Retina (tissue), 1 donor: ENCODE measurements around the gene FPGT.
"Not testable (repeated sequence)": the region's sequence is repeated elsewhere in the genome, so short reads cannot be mapped to it uniquely, and the experiment has no call there.

Experiments
- DNase-seq: peaks from one replicate; pipeline ENCODE4 v3.0.0-alpha.2; 2016

Gene FPGT

GRCh38 chr1:74197657-74198552, at the start of gene FPGT, which contains the start of gene LRRIQ3:
TSS of gene FPGT (plus strand) at chr1:74198242. CDS start at chr1:74198279, 37 bp downstream.
TSS of gene LRRIQ3 (minus strand) at chr1:74198176. CDS start at chr1:74183684, 14,492 bp downstream.
- DNase-seq = peak; percentile 97

GRCh38 chr1:74160046-74160445, 38.0 kb upstream of the FPGT start:
- DNase-seq = no peak

GRCh38 chr1:74161497-74161896, 36.5 kb upstream of the FPGT start:
- DNase-seq = no peak

GRCh38 chr1:74162333-74162732, 35.7 kb upstream of the FPGT start:
- DNase-seq = no peak

- DNase-seq = not testable (repeated sequence)
These were observed 23.6 kb upstream of the FPGT start for GRCh38 chr1:74174423-74174822.

GRCh38 chr1:74180490-74180889, 17.6 kb upstream of the FPGT start:
- DNase-seq = no peak

GRCh38 chr1:74193908-74194307, 4.1 kb upstream of the FPGT start:
- no peak for DNase-seq

- DNase-seq = no peak
These were observed 2.7 kb upstream of the FPGT start for GRCh38 chr1:74195339-74195738.

GRCh38 chr1:74197255-74197654, 787 bp upstream of the FPGT start:
- no peak for DNase-seq

- DNase-seq = no peak
These were observed 1.5 kb downstream of the FPGT start for GRCh38 chr1:74199504-74199903.

GRCh38 chr1:74205266-74205665, 7.2 kb downstream of the FPGT start:
- no peak for DNase-seq

GRCh38 chr1:74215229-74215628, 17.2 kb downstream of the FPGT start:
- no peak for DNase-seq

- no peak for DNase-seq
These were observed 24.7 kb downstream of the FPGT start for GRCh38 chr1:74222701-74223100.

GRCh38 chr1:74223453-74223852, 25.4 kb downstream of the FPGT start:
- DNase-seq = no peak

- DNase-seq = no peak
These were observed 37.1 kb downstream of the FPGT start, which contains the start of gene TNNI3K for GRCh38 chr1:74235153-74235552. TSS of gene TNNI3K (plus strand) at chr1:74235387. CDS start at chr1:74235452, 65 bp downstream.

- DNase-seq = no peak
These were observed 38.4 kb downstream of the FPGT start for GRCh38 chr1:74236440-74236839.

- DNase-seq = no peak
These were observed 39.0 kb downstream of the FPGT start for GRCh38 chr1:74237035-74237434.

GRCh38 chr1:74237787-74238186, 39.7 kb downstream of the FPGT start:
- DNase-seq = no peak

GRCh38 chr1:74245168-74245772, 47.2 kb downstream of the FPGT start:
- no peak for DNase-seq

- no peak for DNase-seq
These were observed 48.3 kb downstream of the FPGT start for GRCh38 chr1:74246315-74246714.

GRCh38 chr1:74247881-74248528, 50.0 kb downstream of the FPGT start:
- DNase-seq = no peak

- not testable (repeated sequence) for DNase-seq
These were observed 55.3 kb downstream of the FPGT start for GRCh38 chr1:74253243-74253824.
